Ecto neural progenitor cell (in vitro differentiated cells): ENCODE results near the gene MBD6.

ENCODE experiments used
- DNase-seq: peaks from one replicate; pipeline ENCODE4 v3.0.0-alpha.2; 2018; ENCODE audit warnings: low spot score

Gene MBD6

DNA sequence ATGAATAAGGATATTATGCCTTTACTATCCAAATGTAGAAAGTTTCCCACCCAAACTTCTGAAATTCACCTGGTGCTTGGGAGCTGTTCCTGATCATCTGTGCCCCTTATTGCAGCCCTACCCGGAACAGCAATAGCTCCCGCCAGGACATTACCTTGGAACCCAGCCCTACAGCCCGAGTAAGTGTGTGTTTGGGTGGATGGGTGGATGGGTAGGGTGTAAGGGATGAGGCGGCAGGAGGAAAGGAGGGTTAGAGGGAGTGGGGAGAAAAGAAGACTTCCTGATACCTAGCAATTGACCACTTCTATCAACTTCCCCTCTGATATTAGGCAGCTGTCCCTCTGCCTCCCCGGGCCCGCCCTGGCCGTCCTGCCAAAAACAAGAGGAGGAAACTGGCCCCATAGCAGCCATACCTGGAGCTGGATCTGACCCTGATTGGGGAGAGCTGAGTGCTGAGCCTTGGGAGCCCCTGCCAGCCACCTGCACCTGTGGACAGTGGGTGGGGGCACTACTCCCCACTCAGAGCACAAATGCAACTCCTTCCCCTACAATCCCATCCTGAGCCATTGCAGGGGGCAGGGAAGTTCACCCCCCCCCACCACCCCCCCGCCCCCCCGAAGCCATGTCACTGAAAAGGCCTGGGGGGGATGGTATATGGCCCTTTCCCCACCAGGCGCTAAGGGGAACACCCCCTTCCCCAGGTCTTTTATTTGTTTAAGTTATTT lies 6.4 kb downstream of the MBD6 start:
- DNase-seq = no peak

DNA sequence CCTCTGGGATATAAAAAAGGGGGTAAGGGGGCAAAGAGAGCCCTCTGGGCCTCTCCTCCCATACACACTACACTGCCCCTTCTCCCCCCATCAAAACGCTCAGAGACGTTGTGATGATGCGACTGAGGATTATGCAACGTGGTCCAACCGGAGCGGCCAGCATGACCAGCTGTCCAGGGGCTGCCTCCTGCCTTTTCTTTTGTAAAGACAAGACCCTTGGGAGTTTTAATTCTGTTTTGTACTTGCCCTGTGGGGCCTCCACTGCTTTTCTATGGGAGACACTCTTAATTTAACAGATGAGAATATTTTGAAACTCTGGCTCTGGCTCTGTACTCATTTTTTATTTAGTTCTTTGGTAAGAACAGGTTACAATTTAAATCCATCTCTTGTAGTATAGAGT lies 7.2 kb downstream of the MBD6 start:
- DNase-seq = no peak

DNA sequence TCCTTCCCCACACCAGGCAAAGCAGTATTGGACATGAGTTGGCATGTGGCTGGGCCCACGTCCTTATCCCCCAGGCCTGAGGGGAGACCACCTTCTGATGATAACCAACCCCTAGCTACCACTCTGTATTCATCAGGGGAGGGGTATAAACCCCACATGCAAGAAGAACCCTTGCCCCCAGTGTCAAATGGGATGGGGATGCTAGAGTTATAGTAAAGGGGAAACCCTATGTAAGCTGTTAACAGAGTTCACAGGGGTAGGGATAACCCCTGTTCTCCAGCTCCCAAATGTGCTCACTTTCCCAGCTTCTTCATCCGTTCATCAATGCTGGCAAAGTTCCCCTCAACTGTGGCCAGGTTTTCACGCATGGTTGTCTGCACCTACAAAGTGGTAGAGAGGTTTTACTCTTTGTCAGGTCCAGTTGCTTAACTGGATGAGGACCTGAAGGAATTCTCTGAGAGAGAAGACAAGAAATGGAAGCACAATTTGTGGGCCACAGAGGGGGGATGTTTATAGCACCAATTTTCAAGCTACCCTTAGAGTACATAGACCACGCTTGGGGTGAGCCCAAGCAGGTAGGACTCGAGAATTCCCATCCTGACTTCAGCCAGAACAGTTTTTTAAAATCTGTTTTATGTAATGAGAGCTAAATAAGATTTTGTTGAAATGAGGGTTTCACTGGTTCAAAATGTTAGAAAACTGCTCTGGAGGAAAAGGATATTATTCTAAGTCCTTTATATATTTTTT lies 7.9 kb downstream of the MBD6 start:
- no peak for DNase-seq

DNA sequence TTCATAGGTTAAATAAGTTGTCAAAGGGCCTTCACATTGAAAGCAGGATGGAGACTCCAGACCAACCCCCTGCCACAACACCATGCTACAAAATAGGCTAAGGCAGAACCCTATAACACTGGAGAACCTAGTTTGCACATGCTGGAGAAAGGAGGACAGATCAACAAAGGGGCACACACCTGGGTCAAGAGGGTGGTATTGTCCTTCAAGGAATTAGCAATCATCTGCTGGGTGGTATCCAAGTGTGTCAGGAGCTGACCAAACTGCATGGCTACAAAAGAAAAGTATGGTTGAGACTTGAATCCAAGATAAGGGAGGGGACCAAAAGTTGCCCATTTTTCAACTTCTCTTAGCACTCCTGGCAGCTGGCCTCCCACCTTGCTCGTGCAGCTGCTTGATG lies 9.2 kb downstream of the MBD6 start:
- DNase-seq = no peak

DNA sequence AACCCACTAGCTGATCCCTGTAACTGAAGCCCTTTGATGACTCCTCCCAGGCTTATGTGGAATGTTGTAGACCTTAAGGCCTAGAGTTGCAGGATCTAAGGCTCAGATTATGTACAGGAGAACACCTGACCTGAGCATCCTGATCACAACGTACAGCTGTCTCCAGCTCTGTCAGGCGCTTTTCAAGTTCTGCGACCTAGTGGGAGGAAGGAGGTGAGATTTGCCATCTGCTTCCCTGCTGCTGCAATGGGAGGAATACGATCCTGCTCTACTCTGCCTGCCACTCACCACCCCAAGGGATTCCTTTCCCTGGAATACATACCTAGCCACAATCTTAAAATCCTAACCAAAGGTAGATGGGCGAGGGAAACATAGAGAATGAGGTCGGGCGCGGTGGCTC lies 10.5 kb downstream of the MBD6 start:
- DNase-seq = no peak

DNA sequence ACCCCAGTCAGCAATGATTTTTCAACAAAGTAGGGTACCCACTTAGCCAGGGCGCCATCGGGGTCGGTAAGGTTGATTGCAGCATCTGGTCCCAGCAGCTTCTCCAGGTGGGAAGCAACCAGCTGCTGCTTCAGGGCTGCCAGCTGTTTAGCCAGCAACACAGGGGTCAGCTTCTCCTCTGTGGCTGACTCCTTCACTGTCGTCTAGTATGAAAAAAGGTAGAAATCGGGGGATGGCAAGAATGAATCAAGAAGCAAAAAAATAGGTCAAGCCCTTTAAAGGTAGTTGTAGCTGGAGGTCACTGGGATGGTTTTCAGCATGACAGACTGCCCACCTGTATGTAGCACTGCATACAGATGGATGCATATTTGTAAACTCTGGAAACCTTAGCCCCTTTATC lies 11.6 kb downstream of the MBD6 start:
- no peak for DNase-seq

DNA sequence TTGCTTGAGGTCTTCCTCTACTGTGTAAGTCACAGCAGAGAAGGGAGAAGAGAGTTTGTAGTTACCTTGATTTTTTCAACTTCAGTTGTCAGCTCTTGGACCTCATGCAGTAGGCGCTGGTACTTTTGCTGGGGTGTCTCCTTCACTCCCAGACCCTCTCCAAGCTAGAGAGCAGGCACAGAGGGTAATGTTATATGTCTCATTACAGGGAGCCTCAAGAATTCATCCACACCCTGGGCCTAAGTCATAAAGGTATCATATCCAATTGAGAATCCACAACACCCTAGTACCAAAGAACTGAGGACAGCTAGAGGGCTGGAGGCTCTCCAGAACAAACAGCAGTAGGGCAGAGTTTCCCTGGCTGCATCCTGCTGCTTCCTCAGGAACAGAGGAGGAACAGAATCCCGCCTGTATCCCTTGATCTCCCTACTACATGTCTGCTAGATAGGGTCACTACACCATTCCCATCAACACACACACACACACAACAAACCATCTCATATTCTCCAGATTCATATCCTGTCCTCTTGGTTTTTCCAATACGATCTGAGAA lies 12.4 kb downstream of the MBD6 start:
- DNase-seq = no peak

DNA sequence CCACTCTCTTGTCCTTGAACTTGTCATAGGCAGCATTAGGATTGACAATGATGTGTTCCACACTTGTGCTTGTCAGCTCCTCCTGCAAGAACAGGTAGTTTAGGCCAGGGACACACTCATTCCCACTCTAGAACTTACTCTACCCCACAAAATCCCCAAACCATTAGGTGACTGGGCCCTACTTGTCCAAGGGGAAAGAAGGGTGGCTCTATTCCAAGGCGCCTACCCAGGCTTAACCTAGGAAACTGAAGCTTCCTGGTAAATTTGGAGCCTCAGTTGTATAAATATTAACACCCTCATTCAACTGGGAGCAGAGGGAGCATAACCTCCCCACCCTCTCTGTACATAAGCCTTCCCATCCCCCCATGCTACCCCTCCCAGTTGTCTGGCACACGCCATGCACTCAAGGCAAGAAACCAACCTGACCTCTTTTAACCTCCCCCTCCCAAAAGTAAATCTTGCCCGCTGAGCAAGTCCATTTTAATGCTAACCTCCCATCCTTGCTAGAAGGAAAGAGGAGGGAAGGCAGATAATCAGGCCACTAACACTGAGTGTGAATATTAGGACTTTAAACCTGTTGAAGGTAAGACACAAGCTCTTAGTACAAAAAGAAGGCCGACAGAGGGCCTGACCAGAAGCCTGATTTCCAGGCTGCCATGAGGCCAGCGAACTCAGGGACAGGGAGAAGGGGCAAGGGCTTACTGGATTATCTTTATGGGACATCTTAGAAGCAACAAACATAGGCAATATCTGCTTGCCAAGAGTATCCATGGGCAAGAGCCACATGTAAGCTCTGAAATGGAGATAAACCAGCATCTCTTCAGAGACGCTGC lies 13.4 kb downstream of the MBD6 start:
- DNase-seq = no peak

DNA sequence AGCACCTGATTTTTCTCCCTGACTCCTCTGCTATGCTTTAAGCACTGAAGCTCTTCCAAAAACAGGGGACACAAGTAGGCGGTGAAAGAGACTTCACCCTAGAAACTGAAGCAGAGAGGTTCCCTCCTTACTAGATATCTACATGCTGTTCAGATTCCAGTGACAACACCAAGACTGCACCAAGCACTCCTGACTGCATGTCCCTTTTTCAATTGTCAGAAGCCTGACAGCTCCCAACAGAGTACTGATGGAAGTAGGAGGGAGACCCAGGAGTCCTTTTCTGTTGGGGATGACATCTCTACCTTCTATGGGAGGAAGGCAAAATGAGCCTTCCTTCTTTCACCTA lies 13.9 kb downstream of the MBD6 start:
- no peak for DNase-seq

DNA sequence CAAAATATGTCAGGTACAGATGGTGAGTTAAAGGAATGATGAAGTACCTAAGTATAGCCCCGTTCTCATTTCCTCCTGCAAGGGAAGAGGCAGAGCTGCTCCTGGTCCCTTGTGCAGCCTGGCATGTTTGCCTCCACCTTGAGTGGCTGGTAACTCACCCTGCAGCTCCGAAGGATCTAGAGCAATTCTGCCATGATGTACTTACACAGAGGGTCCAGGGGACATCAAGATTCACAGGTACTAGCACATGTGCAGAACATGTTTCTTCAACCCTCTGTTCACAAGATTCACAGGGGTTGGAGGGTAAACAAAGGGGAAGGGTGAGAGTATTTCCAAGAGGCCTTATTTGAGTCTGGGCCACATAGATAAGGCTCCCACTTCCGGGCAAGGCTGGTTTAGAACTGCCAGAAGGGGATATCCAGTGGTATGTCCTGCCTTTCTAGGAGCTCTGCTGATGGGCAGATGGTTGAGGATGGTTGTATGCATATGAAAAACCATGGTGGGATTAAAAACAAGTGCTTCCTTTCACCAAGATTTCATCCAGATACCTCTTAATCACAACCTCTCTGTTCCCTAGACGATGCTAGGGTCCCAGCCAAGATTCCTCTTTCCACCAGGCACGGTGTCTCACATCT lies 16.6 kb downstream of the MBD6 start:
- DNase-seq = no peak

DNA sequence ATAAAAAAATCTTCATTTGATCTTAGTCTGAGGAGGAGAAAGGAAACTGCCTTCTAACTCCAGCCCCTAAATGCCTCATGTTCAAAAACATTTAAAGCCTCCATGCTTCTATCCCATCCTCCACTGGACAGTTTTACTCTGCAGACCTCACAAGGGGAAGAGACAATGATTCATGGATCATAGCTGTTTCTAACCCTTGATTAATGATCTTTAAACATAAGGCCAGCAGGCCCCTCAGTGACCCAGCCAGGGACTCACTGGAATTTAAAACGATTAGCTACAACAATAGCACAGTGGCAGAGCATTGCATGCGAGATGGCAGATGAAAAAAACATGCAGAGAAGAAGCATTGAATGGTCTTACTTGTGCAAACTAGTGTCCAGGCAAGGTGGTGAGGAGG lies 18.4 kb downstream of the MBD6 start:
- DNase-seq = no peak

DNA sequence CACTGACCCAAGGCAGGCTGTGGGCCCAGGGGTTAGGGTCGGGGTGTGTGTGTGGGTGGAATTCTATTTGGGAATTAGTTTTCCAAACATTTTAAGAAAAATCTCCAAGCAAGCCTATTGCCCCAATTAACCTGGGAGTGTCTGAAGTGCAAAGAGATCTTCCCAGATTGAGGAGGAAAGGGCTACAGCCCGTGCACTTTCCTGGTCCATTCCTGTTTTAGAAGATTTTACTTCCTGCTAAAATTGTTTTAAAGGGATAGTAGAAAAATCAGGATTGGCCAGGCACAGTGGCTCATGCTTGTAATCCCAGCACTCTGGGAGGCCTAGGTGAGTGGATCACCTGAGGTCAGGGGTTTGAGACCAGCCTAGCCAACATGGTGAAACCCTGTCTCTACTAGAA lies 19.1 kb downstream of the MBD6 start:
- DNase-seq = no peak

DNA sequence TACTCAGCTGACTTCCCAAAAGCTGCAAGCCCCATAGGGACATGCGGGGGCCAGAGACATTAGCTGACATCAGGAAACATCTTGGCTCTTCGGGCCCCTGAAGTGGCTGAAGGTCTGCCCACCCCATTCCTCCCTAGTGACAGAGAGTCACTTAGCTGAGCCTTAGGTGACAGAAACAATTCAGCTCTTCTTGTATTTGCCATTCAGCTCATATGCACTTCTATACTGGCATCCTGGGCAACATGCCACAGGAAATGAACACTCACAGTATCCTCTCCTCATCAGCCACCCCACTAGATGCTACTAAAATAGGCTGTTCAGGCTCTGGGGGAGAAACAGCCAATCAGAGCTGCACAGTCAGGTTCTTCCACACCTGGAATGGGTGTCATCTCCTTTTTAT lies 21.0 kb downstream of the MBD6 start:
- no peak for DNase-seq

DNA sequence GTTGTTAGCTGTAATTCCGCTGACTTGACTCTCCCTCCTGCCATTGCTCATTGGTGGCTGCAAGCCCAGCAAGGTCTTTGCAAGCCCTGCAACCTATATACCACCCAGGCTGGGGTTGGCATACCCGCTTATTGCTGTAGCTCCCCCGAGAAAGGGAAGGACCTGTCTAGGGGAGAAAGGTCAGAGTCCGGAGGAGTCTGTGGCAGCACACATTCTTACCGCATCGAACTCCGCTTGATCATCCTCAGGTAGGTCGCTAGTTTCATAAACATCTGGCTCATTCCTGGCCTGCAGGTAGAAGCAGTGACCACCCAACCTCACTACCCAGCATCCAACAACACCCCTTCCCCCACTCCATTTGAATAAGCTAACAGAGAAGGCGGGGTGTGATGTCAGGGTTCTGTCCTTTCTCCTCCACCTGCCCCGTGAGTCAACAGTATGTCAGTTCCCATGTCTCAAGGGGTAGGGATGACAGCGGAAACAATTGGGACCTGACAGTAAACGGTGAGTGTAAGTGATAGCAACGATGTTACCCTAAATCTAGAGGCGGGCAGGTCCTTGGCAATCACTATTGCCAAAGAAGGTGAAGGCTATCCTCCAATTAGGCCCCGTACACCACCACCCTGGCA lies 23.3 kb downstream of the MBD6 start:
- no peak for DNase-seq

DNA sequence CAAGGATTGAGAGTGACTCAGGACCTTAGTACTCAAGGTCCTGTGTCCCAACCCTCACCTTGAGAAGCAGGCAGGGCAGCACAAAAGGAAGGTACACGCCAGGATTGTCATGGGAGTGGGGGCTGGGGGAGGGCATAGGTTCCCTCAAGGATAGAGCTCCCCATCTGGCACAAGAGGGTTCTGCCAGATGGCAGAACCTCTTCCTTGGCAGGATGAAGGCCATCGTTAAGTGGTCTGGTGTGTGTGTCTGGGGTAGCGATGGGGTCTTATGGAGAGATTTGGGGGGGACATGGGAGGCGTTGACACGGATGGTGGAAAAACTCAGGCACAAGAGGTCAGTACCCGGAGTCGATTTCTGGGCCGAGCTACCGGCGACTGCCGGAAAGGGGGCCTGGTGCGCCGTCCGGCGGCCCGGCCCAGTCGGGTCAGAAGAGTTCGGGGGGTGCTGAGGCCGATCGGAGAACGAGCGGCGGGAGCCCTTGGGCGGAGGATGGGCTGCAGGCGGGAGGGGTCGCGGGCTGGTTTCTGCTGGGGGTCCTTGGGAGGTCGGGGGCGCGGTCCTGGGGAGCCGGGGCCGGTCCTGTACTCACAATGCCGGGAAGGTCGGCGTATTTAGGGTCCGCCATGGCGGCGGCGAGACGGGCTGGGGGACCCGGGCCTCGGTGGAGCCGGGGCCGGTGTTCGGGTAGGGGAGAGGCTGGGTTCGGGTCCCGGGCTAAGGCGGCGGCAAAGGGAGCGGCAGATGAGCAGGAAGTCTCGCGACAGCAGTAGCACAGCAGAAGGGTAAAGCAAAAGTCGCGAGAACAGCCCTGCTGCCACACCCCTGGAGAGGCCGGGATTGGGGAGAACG lies 24.0 kb downstream of the MBD6 start, which contains the start of gene DCTN2:
Gene DCTN2, minus strand, starts transcription at position 755 of the 850 bp plus-strand sequence. Its CDS starts 129 bp downstream, at position 626.
- peak; percentile 98 for DNase-seq

DNA sequence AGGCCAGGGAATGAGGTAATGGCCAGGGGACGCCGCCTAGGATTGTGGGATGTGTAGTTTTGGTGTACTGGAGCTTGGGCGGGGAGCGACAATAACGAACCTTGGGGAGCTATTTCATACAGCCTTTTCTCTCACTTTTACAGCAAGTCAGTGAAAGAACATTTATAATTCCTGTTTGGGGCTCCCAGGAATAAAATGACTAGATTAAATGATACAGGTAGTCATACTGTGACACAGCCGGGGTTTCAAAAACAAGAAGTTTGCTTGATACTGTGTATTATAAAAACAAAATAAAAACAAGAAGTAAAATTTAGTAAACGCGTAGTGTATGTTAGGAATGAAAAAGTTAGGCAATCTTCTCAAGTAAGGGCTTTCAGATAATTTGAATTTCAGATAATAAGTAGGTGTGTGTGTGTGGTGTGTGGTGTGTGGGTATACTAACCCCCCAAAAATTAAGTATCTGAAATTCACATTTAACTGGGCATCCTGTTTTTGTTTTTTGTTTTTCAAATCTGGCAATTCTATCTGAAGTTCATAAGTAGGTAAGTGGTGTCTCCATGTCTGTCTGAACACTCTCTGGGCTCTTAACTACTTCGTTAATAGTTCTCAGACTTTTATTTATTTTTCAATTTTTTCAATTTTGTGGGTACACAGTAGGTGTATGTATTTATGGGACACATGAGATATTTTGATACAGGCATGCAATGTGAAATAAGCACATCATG lies 24.8 kb downstream of the MBD6 start:
- no peak for DNase-seq

DNA sequence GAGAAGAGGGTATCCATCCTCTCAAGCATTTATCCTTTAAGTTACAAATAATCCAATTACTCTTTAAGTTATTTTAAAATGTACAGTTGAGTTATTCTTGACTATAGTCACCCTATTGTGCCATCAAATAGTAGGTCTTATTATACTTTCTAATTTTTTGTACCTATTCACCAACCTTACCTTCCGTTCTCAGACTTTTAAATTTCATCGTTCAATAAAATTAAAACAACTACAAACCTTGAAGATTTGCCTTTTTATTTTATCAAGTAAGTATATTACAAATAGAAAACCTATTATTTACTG lies 25.3 kb downstream of the MBD6 start:
- DNase-seq = no peak

DNA sequence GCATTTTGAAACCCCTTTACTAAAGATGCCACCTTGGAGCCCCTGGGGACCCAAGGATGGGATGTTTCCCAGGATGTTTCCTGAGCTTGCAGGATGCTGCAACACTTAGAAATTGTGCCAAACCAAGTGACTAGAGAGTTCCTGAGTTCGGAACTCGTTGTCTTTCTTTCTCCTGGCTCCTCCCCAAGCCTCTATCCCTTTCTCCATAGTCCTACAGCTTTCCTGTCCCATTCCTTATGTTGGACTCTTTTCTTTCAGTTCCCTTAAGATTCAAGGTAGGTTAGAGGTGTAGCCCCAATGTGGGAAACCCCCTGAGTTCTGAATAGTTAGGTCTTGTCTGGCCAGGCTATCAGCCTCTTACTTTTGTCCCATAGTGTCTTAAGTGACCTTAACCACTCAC lies 25.9 kb downstream of the MBD6 start:
- no peak for DNase-seq

DNA sequence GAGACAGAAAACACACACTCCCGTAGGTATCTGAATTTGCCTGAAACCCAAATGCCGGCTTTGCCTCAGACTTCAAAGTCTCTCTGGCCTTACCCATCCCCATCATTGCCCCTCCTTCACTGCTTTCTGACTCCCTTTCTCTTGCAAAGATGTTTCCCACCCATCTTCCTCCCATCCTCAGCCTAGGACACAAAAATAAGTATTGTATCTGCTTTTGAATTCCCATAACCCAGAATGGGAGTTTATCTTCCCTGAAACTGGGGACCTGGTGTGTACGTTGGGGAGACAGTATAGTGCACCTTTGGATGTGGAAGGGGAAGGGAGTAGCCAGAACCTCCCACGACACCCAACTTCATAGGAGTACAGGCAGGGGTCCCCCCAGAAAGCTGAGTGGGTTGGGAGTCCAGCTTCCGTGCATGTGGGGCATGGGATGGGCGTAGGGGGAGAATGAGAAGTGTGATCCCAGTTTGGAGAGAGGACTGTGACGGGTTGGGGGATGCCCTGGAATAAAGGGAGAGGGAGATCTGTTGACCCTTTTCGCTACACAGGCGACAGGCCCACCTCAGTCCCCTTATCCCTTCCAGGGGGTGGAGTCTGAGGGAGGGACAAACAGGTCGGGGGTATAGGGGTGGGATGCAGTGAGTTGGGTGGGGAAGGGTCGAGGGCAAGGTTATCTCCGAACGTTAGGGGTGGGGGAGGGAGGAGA lies 26.7 kb downstream of the MBD6 start:
- DNase-seq = no peak
